WERI-Rb-1 (cell line): ENCODE data around the gene PRKG2.

Experiments
- DNase-seq: peaks from one replicate; pipeline ENCODE4 v3.0.0-alpha.2; 2020
- H3K27ac ChIP-seq: fragments of 250-450 bp; sonication (Bioruptor Pico); 2 replicates; pipeline ENCODE4 v1.5.1; 2020; ENCODE audit warnings: mild to moderate bottlenecking, moderate library complexity
- H3K27me3 ChIP-seq: fragments of 250-450 bp; sonication (Bioruptor Pico); 2 replicates; pipeline ENCODE4 v1.5.1; 2021; ENCODE audit warnings: mild to moderate bottlenecking, low read depth, moderate library complexity; ENCODE audit not compliant: insufficient read depth, severe bottlenecking
- H3K36me3 ChIP-seq: fragments of 250-450 bp; sonication (Bioruptor Pico); 2 replicates; pipeline ENCODE4 v1.5.1; 2020; ENCODE audit warnings: mild to moderate bottlenecking, moderate library complexity
- H3K4me3 ChIP-seq: 2 replicates; pipeline ENCODE4 v1.5.1; 2011; ENCODE audit warnings: low read depth, mild to moderate bottlenecking, control low read depth, low read length
- H3K9me3 ChIP-seq: fragments of 250-450 bp; sonication (Bioruptor Pico); 2 replicates; pipeline ENCODE4 v1.5.1; 2021; ENCODE audit warnings: mild to moderate bottlenecking, moderate library complexity; ENCODE audit not compliant: severe bottlenecking
- TF ChIP-seq, protein P1 (sequence below): IDR thresholded peaks from 2 replicates; pipeline ENCODE4 v1.5.1; 2011; ENCODE audit warnings: low read depth, mild to moderate bottlenecking, control low read depth, inconsistent platforms, low read length

Gene PRKG2

DNA sequence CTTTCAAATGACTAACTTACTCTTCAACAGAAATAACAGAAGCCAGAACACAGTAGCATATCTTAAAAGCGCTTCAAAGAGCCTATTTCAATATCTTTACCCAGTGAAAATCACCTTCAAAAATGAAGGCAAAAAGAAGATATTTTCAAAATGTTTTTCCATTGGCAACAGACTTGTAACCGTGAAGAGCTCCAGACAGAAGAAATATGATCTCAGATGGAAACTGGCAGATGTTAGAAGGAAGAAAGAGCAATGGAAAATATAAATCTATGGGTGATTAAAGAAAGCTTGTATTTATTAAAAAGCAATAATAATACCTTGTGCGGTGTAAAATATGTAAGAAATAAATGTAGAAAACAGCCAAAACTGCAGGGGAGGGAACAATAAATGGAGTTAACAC is 35.7 kb downstream of the PRKG2 start:
- TF ChIP-seq, protein P1, sequence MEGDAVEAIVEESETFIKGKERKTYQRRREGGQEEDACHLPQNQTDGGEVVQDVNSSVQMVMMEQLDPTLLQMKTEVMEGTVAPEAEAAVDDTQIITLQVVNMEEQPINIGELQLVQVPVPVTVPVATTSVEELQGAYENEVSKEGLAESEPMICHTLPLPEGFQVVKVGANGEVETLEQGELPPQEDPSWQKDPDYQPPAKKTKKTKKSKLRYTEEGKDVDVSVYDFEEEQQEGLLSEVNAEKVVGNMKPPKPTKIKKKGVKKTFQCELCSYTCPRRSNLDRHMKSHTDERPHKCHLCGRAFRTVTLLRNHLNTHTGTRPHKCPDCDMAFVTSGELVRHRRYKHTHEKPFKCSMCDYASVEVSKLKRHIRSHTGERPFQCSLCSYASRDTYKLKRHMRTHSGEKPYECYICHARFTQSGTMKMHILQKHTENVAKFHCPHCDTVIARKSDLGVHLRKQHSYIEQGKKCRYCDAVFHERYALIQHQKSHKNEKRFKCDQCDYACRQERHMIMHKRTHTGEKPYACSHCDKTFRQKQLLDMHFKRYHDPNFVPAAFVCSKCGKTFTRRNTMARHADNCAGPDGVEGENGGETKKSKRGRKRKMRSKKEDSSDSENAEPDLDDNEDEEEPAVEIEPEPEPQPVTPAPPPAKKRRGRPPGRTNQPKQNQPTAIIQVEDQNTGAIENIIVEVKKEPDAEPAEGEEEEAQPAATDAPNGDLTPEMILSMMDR = no peak
- Histone ChIP-seq H3K27ac (no peak overlapping the region), H3K36me3 (no peaks in the 10 kb centered on the region), H3K27me3 (no peaks in the 10 kb centered on the region), H3K9me3 (no peaks in the 10 kb centered on the region), H3K4me3 (no peak overlapping the region)
- no peak for DNase-seq

- TF ChIP-seq, protein P1 = no peak
- H3K27me3 ChIP-seq = no peaks in the 10 kb centered on the region
- H3K4me3 ChIP-seq = no peak overlapping the region
- no peaks in the 10 kb centered on the region for H3K36me3 ChIP-seq
- H3K9me3 ChIP-seq = no peaks in the 10 kb centered on the region
- no peak for DNase-seq
- no peak overlapping the region for H3K27ac ChIP-seq
Observed at GRCh38 chr4:81173213-81173612, 41.8 kb downstream of the PRKG2 start.

DNA sequence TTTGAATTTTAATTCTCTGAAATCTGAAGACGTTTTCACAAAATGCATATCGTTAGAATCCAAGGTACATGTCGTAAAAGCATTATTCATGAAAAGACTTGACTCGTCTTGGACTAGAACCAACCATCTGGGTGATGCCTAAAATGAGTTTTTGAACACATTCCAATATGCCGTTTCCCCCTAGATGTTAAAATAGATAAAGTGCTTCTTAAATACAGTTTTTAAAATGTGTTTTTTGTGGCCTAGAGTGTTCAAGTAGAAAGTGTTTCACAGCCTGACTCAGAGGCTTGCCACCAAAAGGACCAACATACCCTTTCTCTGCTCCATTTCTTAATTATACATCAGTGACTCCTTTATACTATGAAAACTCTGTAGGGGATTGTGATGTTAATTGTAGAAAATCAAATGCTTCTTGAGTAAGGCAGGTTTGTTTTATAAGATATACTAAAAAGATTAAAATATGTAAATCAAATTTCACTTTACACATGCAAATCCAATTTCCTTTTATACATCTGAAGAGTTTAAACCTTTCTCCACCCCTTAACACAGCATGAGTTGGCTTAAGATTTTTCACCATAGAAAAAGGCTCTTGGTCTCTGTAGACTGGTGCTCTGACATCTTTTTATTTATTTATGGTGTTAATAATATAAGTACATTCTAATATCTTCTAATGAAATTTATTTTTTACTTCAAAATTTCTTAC is 48.4 kb downstream of the PRKG2 start:
- Histone ChIP-seq H3K27me3 (no peaks in the 10 kb centered on the region), H3K4me3 (no peak overlapping the region), H3K9me3 (no peaks in the 10 kb centered on the region), H3K36me3 (no peaks in the 10 kb centered on the region), H3K27ac (no peak overlapping the region)
- DNase-seq = no peak
- TF ChIP-seq, protein P1 = no peak

GRCh38 chr4:81165861-81166430 is 49.1 kb downstream of the PRKG2 start:
- Histone ChIP-seq H3K9me3 (no peaks in the 10 kb centered on the region), H3K36me3 (no peaks in the 10 kb centered on the region), H3K4me3 (no peak overlapping the region), H3K27me3 (no peaks in the 10 kb centered on the region), H3K27ac (no peak overlapping the region)
- DNase-seq = no peak
- TF ChIP-seq, protein P1 = no peak

- Histone ChIP-seq H3K27me3 (no peaks in the 10 kb centered on the region), H3K9me3 (no peaks in the 10 kb centered on the region), H3K4me3 (no peak overlapping the region), H3K36me3 (no peaks in the 10 kb centered on the region), H3K27ac (no peak overlapping the region)
- TF ChIP-seq, protein P1 = no peak
- DNase-seq = no peak
Observed at GRCh38 chr4:81164623-81165416, 50.2 kb downstream of the PRKG2 start.
